SK-N-SH treated with all-trans-retinoic acid at 6 μM for 48 hours (cell line): ENCODE data around the gene EIF2A.

Source experiments
- ARNTL ChIP-seq: fragments of 450-650 bp; formaldehyde crosslinking; IDR thresholded peaks from 2 replicates; pipeline ENCODE4 v1.5.0; 2020; ENCODE audit warnings: low read depth, mild to moderate bottlenecking, moderate library complexity, borderline replicate concordance
- ZC3H10 ChIP-seq: fragments of 250-450 bp; sonication (Bioruptor Pico); IDR thresholded peaks from 2 replicates; pipeline ENCODE4 v1.5.1; 2021; ENCODE audit warnings: mild to moderate bottlenecking, moderate library complexity

- TF ChIP-seq ZC3H10 (CRISPR knock-in tag) (no peak), ARNTL (CRISPR knock-in tag) (no peak)
Measured at GRCh38 chr3:150567328-150567727, 20.7 kb downstream of the EIF2A start.
